Ovary (tissue), 9 donors: ENCODE results near the gene CNOT10. TPM values are rescaled to one million over a fixed set of nuclear protein-coding genes. Genes with fewer than 3 reads are reported as not detected.
A peak's percentile ranks its signal among the peaks of the same experiment; 100 is the strongest.
"Not testable (repeated sequence)": the region's sequence is repeated elsewhere in the genome, so short reads cannot be mapped to it uniquely, and the experiment has no call there.

Experiments used
- DNase-seq, 5 donors: peaks; one replicate each; pipeline ENCODE4 v3.0.0-alpha.2; 2019 to 2020
- H3K27ac ChIP-seq, 2 donors: fragments of 200-600 bp; one replicate each; pipeline versions ENCODE4 v1.5.1 to v1.8.0; 2019 to 2022
- H3K27me3 ChIP-seq: fragments of 200-600 bp; one replicate; pipeline ENCODE4 v1.8.0; 2022
- H3K36me3 ChIP-seq: fragments of 200-600 bp; sonication (generic); one replicate; pipeline ENCODE4 v1.5.1; 2019
- H3K4me1 ChIP-seq: one replicate; pipeline ENCODE4 v1.8.1; 2013; ENCODE audit warnings: mild to moderate bottlenecking, moderate library complexity; ENCODE audit not compliant: insufficient read depth
- H3K4me3 ChIP-seq: fragments of 200-600 bp; sonication (generic); one replicate; pipeline ENCODE4 v1.5.1; 2017
- H3K9me3 ChIP-seq, 2 donors: fragments of 200-600 bp in 1 of 2; sonication (generic) in 1 of 2; one replicate each; pipeline versions ENCODE4 v1.5.1 to v1.8.1; 2013 to 2019; ENCODE audit warnings: mild to moderate bottlenecking in 1 of 2, moderate library complexity in 1 of 2
- EP300 ChIP-seq: sonication (generic); formaldehyde crosslinking; IDR thresholded peaks from one replicate; pipeline ENCODE4 v1.6.1; 2017; ENCODE audit warnings: antibody characterized with exemption
- POLR2A ChIP-seq: fragments of 450-650 bp; IDR thresholded peaks from one replicate; pipeline ENCODE4 v1.6.1; 2017; ENCODE audit warnings: antibody characterized with exemption, mild to moderate bottlenecking, moderate library complexity
- WGBS, 3 donors: extraction: QIAGEN DNeasy Blood & Tissue Kit in 1 of 3; methylation state at CpG; one replicate each; pipeline versions ENCODE4 v1.1.5 to v1.1.7; 2013 to 2017; 5-methylcytosine and 5-hydroxymethylcytosine counted together
- intact Hi-C, 4 donors: fragments of 100-400 bp; cut with DNase I; formaldehyde crosslinking; loops; one replicate each; pipeline versions ENCODE4 v1.11.0 to v1.15.1; 2022 to 2023
- polyA plus RNA-seq, 2 donors: library from polyadenylated mRNA; stranded (reverse); fragments of 200-250 nt in 1 of 2; fragments of 350-450 nt in 1 of 2; fragmentation: Illumina TruSeq in 1 of 2; extraction: RNeasy Lipid Tissue Mini Kit (QIAGEN cat#74804) in 1 of 2; gene quantifications; one replicate each; pipeline ENCODE4 v1.2.3, GENCODE V29; 2013 to 2014
- total RNA-seq, 7 donors: library from RNA; depleted of rRNA in 2 of 7; stranded (reverse); fragments of >200 nt in 2 of 7; fragmentation: NEBNext Ultra II Directional in 3 of 7; extraction: Animal tissue kit (Norgen Biotek cat#: 25700) in 3 of 7; gene quantifications; one replicate each; pipeline versions ENCODE4 v1.1.0 to v1.2.4, GENCODE V29; 2016 to 2023
- TF ChIP-seq, protein P1 (sequence below), 3 donors: fragments of 450-650 bp in 2 of 3; fragments of 200-600 bp in 1 of 3; IDR thresholded peaks; one replicate each; pipeline versions ENCODE4 v1.5.1 to v1.8.0; 2016 to 2022; ENCODE audit warnings: antibody characterized with exemption in 3 of 3, mild to moderate bottlenecking in 1 of 3
- donor health status: DM: no; HTN: no; CAD: no; lungs with moderate emphysema.
- donor health status: DM: no; HTN: no; CAD: no.
- donor health status: Bipolar disorder and iron deficiency.
- donor health status: DM: yes; HTN: yes; CAD: no.
- donor health status: DM: no; HTN: no; CAD: no.
- donor health status: DM: yes; HTN: yes; CAD: no.

Gene CNOT10
- total and polyA plus RNA-seq, 9 donors = 12.3 to 38.9 (median 24.1) TPM

DNA sequence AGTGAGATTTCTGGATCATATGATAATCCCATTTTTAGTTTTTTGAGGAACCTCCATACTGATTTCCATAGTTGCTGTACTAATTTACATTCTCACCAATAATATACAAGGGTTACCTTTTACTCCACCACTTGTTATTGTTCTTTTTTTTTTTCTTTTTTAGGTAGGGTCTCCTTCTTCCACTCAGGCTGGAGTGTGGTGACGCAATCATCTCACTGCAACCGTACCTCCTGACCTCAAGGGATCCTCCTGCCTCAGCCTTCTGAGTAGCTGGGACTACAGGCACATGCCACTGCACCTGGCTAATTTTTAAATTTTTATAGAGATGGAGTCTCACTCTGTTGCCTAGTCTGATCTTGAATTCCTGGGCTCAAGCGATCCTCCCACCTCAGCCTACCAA lies 24.4 kb upstream of the CNOT10 start:
- TF ChIP-seq EP300 = no peak
- TF ChIP-seq, protein P1, sequence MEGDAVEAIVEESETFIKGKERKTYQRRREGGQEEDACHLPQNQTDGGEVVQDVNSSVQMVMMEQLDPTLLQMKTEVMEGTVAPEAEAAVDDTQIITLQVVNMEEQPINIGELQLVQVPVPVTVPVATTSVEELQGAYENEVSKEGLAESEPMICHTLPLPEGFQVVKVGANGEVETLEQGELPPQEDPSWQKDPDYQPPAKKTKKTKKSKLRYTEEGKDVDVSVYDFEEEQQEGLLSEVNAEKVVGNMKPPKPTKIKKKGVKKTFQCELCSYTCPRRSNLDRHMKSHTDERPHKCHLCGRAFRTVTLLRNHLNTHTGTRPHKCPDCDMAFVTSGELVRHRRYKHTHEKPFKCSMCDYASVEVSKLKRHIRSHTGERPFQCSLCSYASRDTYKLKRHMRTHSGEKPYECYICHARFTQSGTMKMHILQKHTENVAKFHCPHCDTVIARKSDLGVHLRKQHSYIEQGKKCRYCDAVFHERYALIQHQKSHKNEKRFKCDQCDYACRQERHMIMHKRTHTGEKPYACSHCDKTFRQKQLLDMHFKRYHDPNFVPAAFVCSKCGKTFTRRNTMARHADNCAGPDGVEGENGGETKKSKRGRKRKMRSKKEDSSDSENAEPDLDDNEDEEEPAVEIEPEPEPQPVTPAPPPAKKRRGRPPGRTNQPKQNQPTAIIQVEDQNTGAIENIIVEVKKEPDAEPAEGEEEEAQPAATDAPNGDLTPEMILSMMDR (IDR thresholded peaks at IDR 0.05) = no peak
- no peak for TF ChIP-seq POLR2A
- no peak for DNase-seq
- Histone ChIP-seq H3K27ac (no peak overlapping the region), H3K4me1 (no peaks in the 10 kb centered on the region), H3K9me3 (no peaks in the 10 kb centered on the region), H3K4me3 (no peak overlapping the region), H3K27me3 (no peaks in the 10 kb centered on the region), H3K36me3 (no peaks in the 10 kb centered on the region)
- 76 to 95% (median 78%) methylated on average over 3 of the region's 3 CpGs for WGBS, 3 donors
- intact Hi-C loops = loop anchor here in 2 of 4 donors (10.0 kb wide), 2 partner anchors 146 to 286 kb away; no protein-coding TSS in a partner anchor

DNA sequence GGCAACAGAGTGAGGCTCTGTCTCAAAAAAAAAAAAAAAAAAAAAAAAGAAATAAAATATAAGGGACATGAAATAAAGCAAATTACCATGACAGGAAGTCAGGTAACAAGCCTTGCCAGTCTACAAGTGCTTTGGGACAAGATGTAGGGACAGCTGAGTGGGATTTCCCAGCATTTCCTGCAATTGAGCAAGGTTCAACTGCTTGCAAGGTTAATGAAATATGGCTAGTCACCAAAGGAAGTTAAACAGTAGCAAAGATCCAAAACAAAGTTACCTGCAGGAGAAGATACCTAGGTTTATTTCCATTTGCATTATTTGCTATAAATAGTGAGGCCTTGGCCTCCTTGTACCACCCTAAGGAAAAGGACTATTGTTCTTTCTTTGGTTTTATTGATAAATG lies 22.3 kb upstream of the CNOT10 start:
- Histone ChIP-seq H3K36me3 (no peaks in the 10 kb centered on the region), H3K4me3 (no peak overlapping the region), H3K9me3 (no peaks in the 10 kb centered on the region), H3K27me3 (no peaks in the 10 kb centered on the region), H3K4me1 (no peaks in the 10 kb centered on the region), H3K27ac (no peak overlapping the region)
- intact Hi-C loops = loop anchor here in 2 of 4 donors (10.0 kb wide), 2 partner anchors 148 to 288 kb away; no protein-coding TSS in a partner anchor
- no peak for DNase-seq
- TF ChIP-seq, protein P1 (IDR thresholded peaks at IDR 0.05) = no peak
- TF ChIP-seq EP300 (no peak), POLR2A (no peak)

DNA sequence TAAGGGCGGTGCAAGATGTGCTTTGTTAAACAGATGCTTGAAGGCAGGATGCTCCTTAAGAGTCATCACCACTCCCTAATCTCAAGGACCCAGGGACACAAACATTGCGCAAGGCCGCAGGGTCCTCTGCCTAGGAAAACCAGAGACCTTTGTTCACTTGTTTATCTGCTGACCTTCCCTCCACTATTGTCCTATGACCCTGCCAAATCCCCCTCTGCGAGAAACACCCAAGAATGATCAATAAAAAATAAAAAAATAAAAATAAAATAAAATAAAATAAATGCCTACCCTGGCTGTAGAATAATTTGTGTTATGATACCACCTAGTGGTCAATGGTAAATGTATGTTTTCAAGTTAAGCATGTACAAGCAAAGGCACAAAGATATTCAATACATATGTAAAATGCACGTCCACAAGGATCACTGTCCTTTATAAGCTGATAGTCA lies 20.3 kb upstream of the CNOT10 start:
- not testable (repeated sequence) for H3K4me1 ChIP-seq, DNase-seq, H3K27me3 ChIP-seq, H3K9me3 ChIP-seq, H3K36me3 ChIP-seq, H3K4me3 ChIP-seq, H3K27ac ChIP-seq
- intact Hi-C loops = loop anchor here in 3 of 4 donors (5.0 to 10.0 kb wide), 3 partner anchors 150 to 290 kb away; no protein-coding TSS in a partner anchor
- WGBS, 3 donors = 28 to 32% (median 29%) methylated on average over 5 of the region's 5 CpGs
- TF ChIP-seq, protein P1 (IDR thresholded peaks at IDR 0.05) = peak in 1 of 3 donors; percentile 23

DNA sequence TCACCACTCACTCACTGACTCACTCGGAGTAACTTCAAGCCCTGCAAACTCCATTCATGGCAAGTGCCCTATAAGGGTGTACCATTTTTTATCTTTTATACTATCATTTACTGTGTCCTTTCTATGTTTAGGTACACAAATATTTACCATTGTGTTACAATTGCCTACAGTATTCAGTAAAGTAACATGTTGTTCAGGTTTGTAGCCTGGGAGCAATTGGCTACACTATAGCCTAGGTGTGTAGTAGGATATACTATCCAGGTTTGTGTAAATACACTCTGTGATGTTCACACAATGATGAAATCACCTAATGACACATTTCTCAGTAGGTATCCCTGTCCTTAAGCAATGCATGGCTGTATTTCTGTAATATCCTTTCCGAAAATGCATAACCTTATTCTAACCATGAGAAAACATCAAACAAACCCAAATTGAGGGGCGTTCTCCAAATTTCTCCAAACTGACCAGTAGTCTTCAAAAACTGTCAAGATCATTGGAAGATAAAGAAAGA lies 17.9 kb upstream of the CNOT10 start:
- no peak for DNase-seq
- H3K27ac ChIP-seq = no peak overlapping the region
- 76 to 85% (median 82%) methylated on average over 3 of the region's 3 CpGs for WGBS, 3 donors
- intact Hi-C loops = loop anchor here in 3 of 4 donors (5.0 to 10.0 kb wide), 3 partner anchors 152 to 292 kb away; no protein-coding TSS in a partner anchor
- H3K9me3 ChIP-seq = no peaks in the 10 kb centered on the region
- TF ChIP-seq EP300 (no peak), POLR2A (no peak)
- TF ChIP-seq, protein P1 (IDR thresholded peaks at IDR 0.05) = no peak
- no peak overlapping the region for H3K4me3 ChIP-seq
- H3K4me1 ChIP-seq = no peaks in the 10 kb centered on the region
- H3K36me3 ChIP-seq = no peaks in the 10 kb centered on the region
- H3K27me3 ChIP-seq = no peaks in the 10 kb centered on the region

DNA sequence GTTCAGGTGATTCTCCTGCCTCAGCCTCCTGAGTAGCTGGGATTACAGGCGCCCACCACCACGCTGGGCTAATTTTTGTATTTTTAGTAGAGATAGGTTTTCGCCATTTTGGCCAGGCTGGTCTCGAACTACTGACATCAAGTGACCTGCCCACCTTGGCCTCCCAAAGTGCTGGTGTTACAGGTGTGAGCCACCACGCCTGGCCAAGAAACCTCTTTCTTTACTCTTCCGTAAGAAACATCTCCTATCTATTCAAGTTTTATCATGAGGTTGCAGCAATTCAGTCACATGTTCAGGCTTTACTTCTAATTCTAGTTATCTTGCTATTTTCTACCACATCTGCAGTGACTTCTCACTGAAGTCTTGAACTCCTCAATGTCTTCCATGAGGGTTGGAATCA lies 15.8 kb upstream of the CNOT10 start:
- H3K36me3 ChIP-seq, H3K4me1 ChIP-seq, H3K9me3 ChIP-seq, H3K4me3 ChIP-seq, DNase-seq, H3K27ac ChIP-seq, H3K27me3 ChIP-seq: not testable (repeated sequence)
- intact Hi-C loops = loop anchor here in 3 of 4 donors (5.0 to 10.0 kb wide), 3 partner anchors 154 to 294 kb away; no protein-coding TSS in a partner anchor
- 89 to 92% (median 90%) methylated on average over 6 of the region's 6 CpGs for WGBS, 3 donors

DNA sequence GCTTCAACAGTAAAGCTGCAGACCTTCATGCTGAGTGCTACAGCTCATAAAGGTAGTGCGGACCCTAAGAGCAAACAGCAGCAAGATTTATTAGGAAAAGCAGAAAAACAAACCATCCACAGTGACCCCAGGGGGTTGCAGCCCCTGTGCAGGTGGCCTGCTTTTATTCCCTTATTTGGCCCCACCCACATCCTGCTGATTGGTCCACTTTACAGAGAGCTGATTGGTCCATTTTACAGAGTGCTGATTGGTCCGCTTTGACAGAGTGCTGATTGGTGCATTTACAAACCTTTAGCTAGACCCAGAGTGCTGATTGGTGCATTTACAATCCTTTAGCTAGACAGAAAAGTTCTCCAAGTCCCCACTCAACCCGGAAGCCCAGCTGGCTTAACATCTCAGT lies 11.3 kb upstream of the CNOT10 start:
- H3K4me1 ChIP-seq, intact Hi-C loops, H3K27me3 ChIP-seq, H3K27ac ChIP-seq, H3K36me3 ChIP-seq, DNase-seq, H3K4me3 ChIP-seq, H3K9me3 ChIP-seq: not testable (repeated sequence)
- 73 to 78% (median 78%) methylated on average over 3 of the region's 3 CpGs for WGBS, 3 donors
